Transverse colon (tissue), 4 donors: ENCODE data around the gene EIF4B. TPM values are rescaled to one million over a fixed set of nuclear protein-coding genes. Genes with fewer than 3 reads are reported as not detected.
A peak's percentile ranks its signal among the peaks of the same experiment; 100 is the strongest.

Experiments
- DNase-seq: peaks from one replicate; pipeline ENCODE4 v3.0.0-alpha.2; 2019
- H3K27ac ChIP-seq, 4 donors: fragments of 200-600 bp; sonication (generic); 2 replicates each; pipeline ENCODE4 v1.5.1; 2016 to 2018; ENCODE audit warnings: inconsistent platforms in 4 of 4
- H3K27me3 ChIP-seq: fragments of 200-600 bp; sonication (generic); 2 replicates; pipeline ENCODE4 v1.5.1; 2017; ENCODE audit warnings: inconsistent platforms
- H3K36me3 ChIP-seq, 4 donors: fragments of 200-600 bp; sonication (generic); 2 replicates each; pipeline ENCODE4 v1.5.1; 2017 to 2019; ENCODE audit warnings: inconsistent platforms in 4 of 4
- H3K4me1 ChIP-seq, 4 donors: fragments of 200-600 bp; sonication (generic); 2 replicates each; pipeline ENCODE4 v1.5.1; 2017 to 2020; ENCODE audit warnings: inconsistent platforms in 4 of 4
- H3K4me3 ChIP-seq, 4 donors: fragments of 200-600 bp; sonication (generic); 1 replicate in 1 of 4; 2 replicates in 3 of 4; pipeline versions ENCODE4 v1.5.1 to v1.6.1; 2017 to 2019; ENCODE audit warnings: inconsistent platforms in 4 of 4
- H3K9me3 ChIP-seq, 2 donors: fragments of 200-600 bp; sonication (generic); 2 replicates each; pipeline ENCODE4 v1.5.1; 2017 to 2019; ENCODE audit warnings: inconsistent platforms in 2 of 2
- EP300 ChIP-seq: sonication (generic); formaldehyde crosslinking; IDR thresholded peaks from one replicate; pipeline ENCODE4 v1.6.1; 2017; ENCODE audit warnings: antibody characterized with exemption, low read depth
- POLR2A ChIP-seq: fragments of 450-650 bp; IDR thresholded peaks from one replicate; pipeline ENCODE4 v1.6.1; 2016; ENCODE audit warnings: antibody characterized with exemption, mild to moderate bottlenecking, moderate library complexity
- POLR2AphosphoS5 ChIP-seq, 3 donors: sonication (generic); formaldehyde crosslinking; IDR thresholded peaks; one replicate each; pipeline ENCODE4 v1.6.1; 2016; ENCODE audit warnings: antibody characterized with exemption in 3 of 3
- WGBS, 2 donors: methylation state at CpG; one replicate each; pipeline ENCODE4 v1.1.5; 2018; ENCODE audit warnings: low coverage in 1 of 2; 5-methylcytosine and 5-hydroxymethylcytosine counted together
- in situ Hi-C, 4 donors: fragments of 200-750 bp; cut with MboI; loops; one replicate each; pipeline versions ENCODE4 v1.15.0 to v1.15.1; 2017; ENCODE audit warnings: low sequenced_read_pairs in 3 of 4, low pct_ligation_motif_present in 1 of 4, low pct_unique_long_range_greater_than_20kb in 1 of 4
- intact Hi-C: fragments of 100-400 bp; cut with DNase I; formaldehyde crosslinking; loops from one replicate; pipeline ENCODE4 v1.15.1; 2023; ENCODE audit warnings: low total_unique reads
- total RNA-seq, 4 donors: library from RNA; depleted of rRNA; stranded (reverse); fragments of >200 nt; gene quantifications; one replicate each; pipeline ENCODE4 v1.1.0, GENCODE V29; 2016
- TF ChIP-seq, protein P1 (sequence below), 5 experiments: fragments of 200-600 bp in 3 of 5; fragments of 450-650 bp in 2 of 5; sonication (generic) in 3 of 5; IDR thresholded peaks; 1 replicate in 2 of 5; 2 replicates in 3 of 5; pipeline ENCODE4 v1.5.1; 2016 to 2017; ENCODE audit warnings: antibody characterized with exemption in 5 of 5, inconsistent platforms in 3 of 5, mild to moderate bottlenecking in 2 of 5, moderate library complexity in 1 of 5

The EIF4B gene
- total RNA-seq, 4 donors from 2014 or later = 175 to 383 (median 261) TPM

DNA sequence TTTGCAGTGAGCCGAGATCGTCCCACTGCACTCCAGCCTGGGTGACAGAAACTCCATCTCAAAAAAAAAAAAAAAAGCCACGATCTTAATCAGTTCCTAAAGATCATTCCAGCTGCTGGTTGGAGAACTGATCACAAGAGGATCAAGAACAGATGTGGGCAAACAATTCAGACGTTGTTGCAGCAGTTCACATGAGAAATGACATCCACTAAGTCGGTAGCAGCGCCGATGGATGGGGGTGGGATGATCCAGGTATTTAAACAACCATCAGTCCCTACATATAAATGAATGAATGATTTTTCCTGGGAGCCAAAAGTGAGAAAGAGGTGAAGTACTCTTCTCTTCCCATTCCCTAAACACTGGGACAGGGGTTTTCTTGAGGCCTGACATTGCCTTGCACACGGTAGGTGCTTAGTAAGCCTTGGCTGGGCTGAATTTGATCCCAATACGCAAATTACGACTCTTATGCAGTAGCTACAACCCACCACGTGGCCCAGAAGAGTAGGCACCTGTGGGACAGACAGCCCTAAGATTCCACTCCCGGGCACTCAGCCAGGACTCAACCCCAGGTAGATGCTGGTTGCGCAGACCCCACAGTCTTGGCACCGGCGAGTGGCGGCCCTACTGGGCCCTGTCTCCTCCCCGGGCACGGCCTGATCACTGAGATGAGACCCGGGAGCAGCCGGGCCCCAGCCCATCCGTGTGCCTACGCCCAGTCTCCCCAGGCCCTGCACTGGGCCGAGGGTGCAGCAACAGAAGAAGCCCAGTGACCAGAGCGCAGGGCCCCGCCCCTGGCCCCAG lies 72.4 kb downstream of the EIF4B start:
- Histone ChIP-seq H3K27ac (peak overlapping the region; percentile 86 to 92 (median 88)), H3K9me3 (no peaks in the 10 kb centered on the region), H3K4me3 (peak overlapping the region; percentile 56 to 80 (median 64)), H3K27me3 (no peaks in the 10 kb centered on the region), H3K4me1 (peaks cover 13 to 29% (median 18%) of the 10 kb centered on the region in 4 donors), H3K36me3 (peaks cover 0 to 17% (median 0%) of the 10 kb centered on the region in 4 donors)
- 23 to 90% methylated on average over 2 to 22 of the region's 25 CpGs for WGBS, 2 donors
- intact Hi-C loops = no loop called here
- in situ Hi-C loops = no loop called here
- TF ChIP-seq POLR2A = no peak
- TF ChIP-seq EP300 = no peak
- TF ChIP-seq POLR2AphosphoS5 (IDR thresholded peaks at IDR 0.05) = no peak
- TF ChIP-seq, protein P1, sequence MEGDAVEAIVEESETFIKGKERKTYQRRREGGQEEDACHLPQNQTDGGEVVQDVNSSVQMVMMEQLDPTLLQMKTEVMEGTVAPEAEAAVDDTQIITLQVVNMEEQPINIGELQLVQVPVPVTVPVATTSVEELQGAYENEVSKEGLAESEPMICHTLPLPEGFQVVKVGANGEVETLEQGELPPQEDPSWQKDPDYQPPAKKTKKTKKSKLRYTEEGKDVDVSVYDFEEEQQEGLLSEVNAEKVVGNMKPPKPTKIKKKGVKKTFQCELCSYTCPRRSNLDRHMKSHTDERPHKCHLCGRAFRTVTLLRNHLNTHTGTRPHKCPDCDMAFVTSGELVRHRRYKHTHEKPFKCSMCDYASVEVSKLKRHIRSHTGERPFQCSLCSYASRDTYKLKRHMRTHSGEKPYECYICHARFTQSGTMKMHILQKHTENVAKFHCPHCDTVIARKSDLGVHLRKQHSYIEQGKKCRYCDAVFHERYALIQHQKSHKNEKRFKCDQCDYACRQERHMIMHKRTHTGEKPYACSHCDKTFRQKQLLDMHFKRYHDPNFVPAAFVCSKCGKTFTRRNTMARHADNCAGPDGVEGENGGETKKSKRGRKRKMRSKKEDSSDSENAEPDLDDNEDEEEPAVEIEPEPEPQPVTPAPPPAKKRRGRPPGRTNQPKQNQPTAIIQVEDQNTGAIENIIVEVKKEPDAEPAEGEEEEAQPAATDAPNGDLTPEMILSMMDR (IDR thresholded peaks at IDR 0.05) = peak in 1 of 5 experiments; percentile 32
- peak; percentile 63 for DNase-seq

DNA sequence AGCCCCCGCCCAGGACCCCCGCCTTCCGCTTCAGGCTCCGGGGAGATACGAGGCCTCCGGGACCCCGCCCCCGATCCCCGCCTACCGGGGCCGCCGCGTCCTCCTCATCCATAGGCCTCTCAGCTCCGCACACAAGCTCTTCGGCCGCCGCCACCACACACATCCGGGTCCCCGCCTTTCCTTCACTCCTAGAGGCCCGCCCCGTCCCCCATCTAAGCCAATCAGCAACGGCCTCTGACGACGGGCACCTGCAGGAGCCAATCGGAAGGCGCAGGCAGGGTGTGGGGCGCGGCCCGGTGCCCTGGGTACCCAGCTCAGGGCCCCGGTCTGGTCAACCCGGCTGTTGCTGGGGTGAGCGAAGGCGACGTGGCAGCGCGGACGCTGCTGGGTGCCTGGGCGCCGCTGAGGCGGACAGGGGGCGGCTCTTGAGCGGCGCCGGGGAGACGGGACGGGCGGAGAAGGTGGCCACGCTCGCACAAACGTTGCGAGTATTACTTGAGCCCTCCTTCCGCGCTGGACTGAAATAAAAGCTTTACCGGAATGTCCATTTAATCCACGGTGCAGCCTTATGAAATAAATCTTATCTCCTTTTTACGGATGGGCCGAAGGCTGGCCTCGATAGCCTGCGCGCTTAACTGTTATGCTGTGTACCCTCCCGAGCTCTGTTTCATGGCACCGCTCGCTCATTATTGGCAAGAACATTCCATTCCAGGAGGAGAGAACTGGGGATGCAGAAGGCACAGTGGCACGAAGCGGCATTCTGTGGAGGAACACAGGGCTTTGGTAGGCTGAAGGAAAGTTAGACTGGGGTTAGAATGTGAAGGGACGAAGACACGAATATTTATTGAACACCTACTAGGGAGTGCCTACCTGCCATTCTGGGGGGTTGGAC lies 73.2 kb downstream of the EIF4B start, which contains the start of gene SPRYD3:
SPRYD3 (minus strand) TSS at position 165 of the 892 bp plus-strand sequence; CDS start at position 108, 57 bp downstream.
- WGBS, 2 donors = 4 to 6% methylated on average over 10 to 56 of the region's 67 CpGs
- TF ChIP-seq POLR2A (peak; percentile 87), EP300 (no peak), POLR2AphosphoS5 (IDR thresholded peaks at IDR 0.05) (peak; percentile 85 to 96 (median 94))
- intact Hi-C loops = no loop called here

DNA sequence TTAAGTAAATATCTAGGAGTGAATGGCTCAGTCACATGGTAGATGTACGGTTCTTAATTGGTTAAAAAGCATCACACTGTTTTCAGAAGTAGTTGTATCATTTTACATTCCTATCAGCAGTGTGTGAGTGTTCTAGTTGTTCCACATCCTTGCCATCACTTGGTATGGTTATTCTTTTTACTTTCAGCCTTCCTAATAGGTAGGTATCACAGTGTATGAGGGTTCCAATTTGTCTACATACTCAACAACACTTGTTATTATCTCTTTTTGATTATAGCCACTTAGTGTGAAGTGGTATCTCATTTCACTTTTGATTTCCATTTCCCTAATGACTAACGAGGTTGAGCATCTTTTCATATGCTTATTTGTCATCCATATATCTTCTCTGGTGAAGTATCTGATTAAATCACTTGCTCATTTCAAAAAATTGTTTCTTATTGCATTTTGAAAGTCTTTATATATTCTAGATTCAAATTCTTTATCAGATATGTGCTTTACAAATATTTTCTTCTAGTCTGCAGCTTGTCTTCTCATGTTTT lies 76.5 kb downstream of the EIF4B start:
- TF ChIP-seq EP300 (no peak), POLR2AphosphoS5 (IDR thresholded peaks at IDR 0.05) (no peak), POLR2A (no peak)
- TF ChIP-seq, protein P1 (IDR thresholded peaks at IDR 0.05) = no peak
- Histone ChIP-seq H3K27ac (no peak overlapping the region), H3K36me3 (no peaks in the 10 kb centered on the region), H3K9me3 (no peaks in the 10 kb centered on the region), H3K27me3 (no peaks in the 10 kb centered on the region), H3K4me3 (no peak overlapping the region), H3K4me1 (peaks cover 10 to 18% (median 15%) of the 10 kb centered on the region in 4 donors)
- whole genome bisulfite sequencing, 2 donors = 42 to 44% methylated on average over 2 of the region's 2 CpGs
- DNase-seq = no peak
- intact Hi-C loops = no loop called here
- in situ Hi-C loops = no loop called here

More for the DNA sequence above, 73.2 kb downstream of the EIF4B start, which contains the start of gene SPRYD3:
- DNase-seq = peak; percentile 98
- peaks cover 11 to 23% (median 16%) of the 10 kb centered on the region in 4 donors for H3K4me1 ChIP-seq
- H3K27ac ChIP-seq = peak within 1 kb of the TSS; percentile 86 to 92 (median 88)
- H3K36me3 ChIP-seq = peaks cover 0 to 17% (median 0%) of the 10 kb centered on the region in 4 donors
- peak within 1 kb of the TSS; percentile 56 to 80 (median 64) for H3K4me3 ChIP-seq
- H3K9me3 ChIP-seq = no peaks in the 10 kb centered on the region
- H3K27me3 ChIP-seq = no peaks in the 10 kb centered on the region
- in situ Hi-C loops = no loop called here

DNA sequence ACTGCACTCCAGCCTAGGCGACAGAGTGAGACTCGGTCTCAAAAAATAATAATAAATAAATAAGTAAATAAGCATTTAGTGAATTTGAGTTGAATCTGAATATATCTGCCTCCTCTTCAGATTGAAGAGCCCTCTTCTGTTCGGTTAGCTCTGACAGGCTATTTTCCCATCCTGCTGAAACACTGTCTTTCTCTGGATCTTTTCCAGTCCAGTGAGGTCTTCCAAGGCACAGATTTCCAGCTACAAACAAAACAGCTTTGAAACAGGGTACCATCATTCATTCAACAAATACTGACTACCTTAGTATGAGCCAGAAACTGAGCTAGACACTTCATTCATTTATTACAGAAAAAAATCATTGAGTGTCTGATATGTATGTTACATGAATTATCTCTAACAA lies 80.1 kb downstream of the EIF4B start:
- H3K36me3 ChIP-seq = no peaks in the 10 kb centered on the region
- DNase-seq = no peak
- intact Hi-C loops (no loop called here), in situ Hi-C loops (no loop called here)
- 82 to 88% methylated on average over 3 of the region's 3 CpGs for WGBS, 2 donors
- H3K4me3 ChIP-seq = no peak overlapping the region
- H3K4me1 ChIP-seq = no peaks in the 10 kb centered on the region
- peaks cover 2% of the 10 kb centered on the region for H3K27me3 ChIP-seq
- no peak overlapping the region for H3K27ac ChIP-seq
- TF ChIP-seq, protein P1 (IDR thresholded peaks at IDR 0.05) = no peak
- no peak for TF ChIP-seq POLR2AphosphoS5 (IDR thresholded peaks at IDR 0.05)
- no peak for TF ChIP-seq POLR2A
- no peak for TF ChIP-seq EP300
- H3K9me3 ChIP-seq = no peaks in the 10 kb centered on the region
